Measurements from ENCODE around the gene KHSRP. TPM values are rescaled to one million over a fixed set of nuclear protein-coding genes. Genes with fewer than 3 reads are reported as not detected.

Gene KHSRP
- total and polyA plus RNA-seq, 2 of the 13 experiments (the other 11 are each of a cell fraction or from before 2014, with no cell fraction given), result 72.1 to 129 TPM

- CTCF ChIA-PET (ENCODE audit: low intra/inter-chr PET ratio, low total read pairs), result no interaction called here
- 93% methylated on average over 3 of the region's 3 CpGs for WGBS (ENCODE audit: low lambda C conversion rate)
- no peak for FAIRE-seq
- no peak overlapping the region for H3K9ac ChIP-seq (ENCODE audit: insufficient read depth, low read depth, low read length)
- no peak for DNase-seq (ENCODE audit: low spot score)
- peaks cover 19 to 41% of the 10 kb centered on the region in 2 experiments for H3K36me3 ChIP-seq (replicated peaks in 1 of 2; ENCODE audit: control insufficient read depth in 1 of 2, insufficient read depth in 2 of 2, low read length in 2 of 2)
- intact Hi-C loops (cut with micrococcal nuclease; ENCODE audit: unreplicated experiment), result no loop called here
- no peaks in the 10 kb centered on the region for H3K27me3 ChIP-seq (ENCODE audit: control insufficient read depth in 1 of 2, insufficient read depth in 2 of 2, low read length in 2 of 2)
- no peak overlapping the region for H3K27ac ChIP-seq (ENCODE audit: extremely low read length, insufficient read depth, low read length)
- BruUV-seq (replicated peaks), result no TSS peak
- H3K9me3 ChIP-seq (ENCODE audit: low read length), result no peaks in the 10 kb centered on the region
- no peak overlapping the region for H3K4me2 ChIP-seq (ENCODE audit: low read depth, low read length)
- no peak for ATAC-seq
- no peaks in the 10 kb centered on the region for H3K79me2 ChIP-seq (ENCODE audit: insufficient read depth, low read length)
- H2AFZ ChIP-seq (ENCODE audit: low read length), result no peak overlapping the region
- POLR2A ChIA-PET, result interaction anchor here (0.6 kb wide), 1 partner anchor 180 kb away, joined by 4 read pairs; no protein-coding TSS in a partner anchor
- peaks cover 3% of the 10 kb centered on the region; the same call in 1 of the 2 replicates for H4K20me1 ChIP-seq (ENCODE audit: insufficient read depth, low read length)
- no peaks in the 10 kb centered on the region for H3K4me1 ChIP-seq (ENCODE audit: insufficient read depth, low read length)
- no peak for TF ChIP-seq POLR2G (IDR thresholded peaks at IDR 0.05; ENCODE audit: low read depth, low read length)
- no peak for TF ChIP-seq ZNF879 (CRISPR knock-in tag; IDR thresholded peaks at IDR 0.05)
- no peak for TF ChIP-seq NFKB2 (CRISPR knock-in tag; IDR thresholded peaks at IDR 0.05; ENCODE audit: borderline replicate concordance)
- TF ChIP-seq ZFP82 (CRISPR knock-in tag; IDR thresholded peaks at IDR 0.05; ENCODE audit: borderline replicate concordance), result 0 out of 2 replicates have a peak, but pooled peaks have one; percentile 60
- H3K4me3 ChIP-seq (replicated peaks in 1 of 3; ENCODE audit: insufficient read depth in 1 of 3, low read depth in 2 of 3, low read length in 3 of 3), result no peak overlapping the region
- in situ Hi-C loops (cut with HindIII; ENCODE audit: extremely low pct_ligation_motif_present, low pct_unique_long_range_greater_than_20kb), result no loop called here
Observed at GRCh38 chr19:6379744-6380143, 44.9 kb downstream of the KHSRP start.

GRCh38 chr19:6378486-6378885 is 46.1 kb downstream of the KHSRP start:
- H3K4me2 ChIP-seq (ENCODE audit: low read depth, low read length), result no peak overlapping the region
- peaks cover 3% of the 10 kb centered on the region; the same call in 1 of the 2 replicates for H4K20me1 ChIP-seq (ENCODE audit: insufficient read depth, low read length)
- no peak for FAIRE-seq
- no peak for DNase-seq (ENCODE audit: low spot score)
- in situ Hi-C loops (cut with HindIII; ENCODE audit: extremely low pct_ligation_motif_present, low pct_unique_long_range_greater_than_20kb) (no loop called here), intact Hi-C loops (cut with micrococcal nuclease; ENCODE audit: unreplicated experiment) (no loop called here)
- no peaks in the 10 kb centered on the region for H3K79me2 ChIP-seq (ENCODE audit: insufficient read depth, low read length)
- BruUV-seq (replicated peaks), result no TSS peak
- 96% methylated on average over 8 of the region's 9 CpGs for WGBS (ENCODE audit: low lambda C conversion rate)
- POLR2A ChIA-PET, result no interaction called here
- no peak overlapping the region for H3K4me3 ChIP-seq (replicated peaks in 1 of 3; ENCODE audit: insufficient read depth in 1 of 3, low read depth in 2 of 3, low read length in 3 of 3)
- no peak overlapping the region for H3K27ac ChIP-seq (ENCODE audit: extremely low read length, insufficient read depth, low read length)
- no peak overlapping the region for H2AFZ ChIP-seq (ENCODE audit: low read length)
- CTCF ChIA-PET (ENCODE audit: low intra/inter-chr PET ratio, low total read pairs), result no interaction called here
- no peaks in the 10 kb centered on the region for H3K9me3 ChIP-seq (ENCODE audit: low read length)
- peaks cover 18 to 42% of the 10 kb centered on the region in 2 experiments for H3K36me3 ChIP-seq (replicated peaks in 1 of 2; ENCODE audit: control insufficient read depth in 1 of 2, insufficient read depth in 2 of 2, low read length in 2 of 2)
- no peak overlapping the region for H3K9ac ChIP-seq (ENCODE audit: insufficient read depth, low read depth, low read length)
- TF ChIP-seq ZNF33A (CRISPR knock-in tag; IDR thresholded peaks at IDR 0.05; ENCODE audit: borderline replicate concordance) (no peak), ZNF232 (CRISPR knock-in tag; IDR thresholded peaks at IDR 0.05; ENCODE audit: borderline replicate concordance) (no peak), NR3C1 (CRISPR knock-in tag; IDR thresholded peaks at IDR 0.05) (no peak), GATAD2A (CRISPR knock-in tag; IDR thresholded peaks at IDR 0.05) (no peak), CTCF (CRISPR knock-in tag; IDR thresholded peaks at IDR 0.05) (no peak), ZMYM3 (CRISPR knock-in tag; IDR thresholded peaks at IDR 0.05) (no peak), HBP1 (CRISPR knock-in tag; IDR thresholded peaks at IDR 0.05; ENCODE audit: low read depth) (no peak), ZSCAN31 (CRISPR knock-in tag; IDR thresholded peaks at IDR 0.05; ENCODE audit: low read depth) (no peak), ETV6 (CRISPR knock-in tag; conservative IDR thresholded peaks at IDR 0.05) (no peak)
- ATAC-seq, result no peak
- no peaks in the 10 kb centered on the region for H3K27me3 ChIP-seq (ENCODE audit: control insufficient read depth in 1 of 2, insufficient read depth in 2 of 2, low read length in 2 of 2)
- H3K4me1 ChIP-seq (ENCODE audit: insufficient read depth, low read length), result peaks cover 6% of the 10 kb centered on the region
